Measurements from ENCODE around the gene SLC23A2. TPM values are rescaled to one million over a fixed set of nuclear protein-coding genes. Genes with fewer than 3 reads are reported as not detected.

SLC23A2 gene
- polyA plus RNA-seq, 3 donors, result 3.3 to 28.4 (median 6.4) TPM

DNA sequence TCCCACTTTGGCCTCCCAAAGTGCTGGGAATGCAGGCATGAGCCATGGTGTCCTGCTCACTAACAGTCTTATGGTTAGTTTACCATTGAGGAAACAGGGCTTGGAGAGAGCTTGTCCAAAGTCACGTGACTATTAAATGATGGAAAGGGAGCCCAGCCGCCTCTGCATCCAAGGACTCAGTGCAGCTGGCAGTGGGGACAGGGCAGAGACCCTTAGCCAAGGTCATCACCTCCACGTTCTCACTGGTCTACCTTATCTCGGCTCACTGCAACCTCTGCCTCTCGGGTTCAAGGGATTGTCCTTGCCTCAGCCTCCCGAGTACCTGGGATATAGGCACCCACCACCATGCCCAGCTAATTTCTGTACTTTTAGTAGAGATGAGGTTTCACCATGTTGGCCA lies 109.3 kb downstream of the SLC23A2 start:
- DNase-seq, result no peak
- Histone ChIP-seq H3K4me2 (replicated peaks; ENCODE audit: extremely low read depth, low read length, poor library complexity, severe bottlenecking) (no peak overlapping the region), H3K4me1 (ENCODE audit: control insufficient read depth in 1 of 2, insufficient read depth in 2 of 2, low read length in 2 of 2) (peaks cover 2 to 3% of the 10 kb centered on the region in 2 donors), H4K20me1 (ENCODE audit: insufficient read depth, low read length) (peaks cover 46% of the 10 kb centered on the region), H3K27ac (ENCODE audit: low read depth in 1 of 2, low read length in 2 of 2) (no peak overlapping the region), H3K36me3 (replicated peaks in 1 of 2; ENCODE audit: control insufficient read depth in 1 of 2, insufficient read depth in 2 of 2, low read length in 2 of 2) (peaks cover 42 to 85% of the 10 kb centered on the region in 2 donors), H3K4me3 (replicated peaks in 1 of 3; ENCODE audit: low read depth in 2 of 3, low read length in 3 of 3) (no peak overlapping the region), H3K27me3 (ENCODE audit: control insufficient read depth in 2 of 2, insufficient read depth in 2 of 2, low read length in 2 of 2) (no peaks in the 10 kb centered on the region), H3K79me2 (ENCODE audit: insufficient read depth, low read length) (no peaks in the 10 kb centered on the region), H3K9ac (ENCODE audit: insufficient read depth, low read length, poor library complexity, severe bottlenecking) (no peak overlapping the region), H2AFZ (ENCODE audit: insufficient read depth, low read depth, low read length, poor library complexity, severe bottlenecking) (no peak overlapping the region), H3K9me3 (replicated peaks in 1 of 2; ENCODE audit: control insufficient read depth in 1 of 2, insufficient read depth in 1 of 2, low read length in 2 of 2) (no peaks in the 10 kb centered on the region)
- Mint-ChIP-seq H3K36me3 (peaks cover 71 to 75% of the 10 kb centered on the region in 2 donors), H3K4me1 (peaks cover 13% of the 10 kb centered on the region), H3K27me3 (ENCODE audit: low read depth in 3 of 3) (peaks cover 0 to 2% (median 0%) of the 10 kb centered on the region in 3 donors), H3K9me3 (peaks cover 0 to 1% (median 0%) of the 10 kb centered on the region in 7 donors), H3K4me3 (no peak overlapping the region), H3K27ac (peak overlapping the region in 1 of 7 donors; percentile 64)
- 67% methylated on average over 2 of the region's 6 CpGs for WGBS (ENCODE audit: insufficient coverage)
- intact Hi-C loops (cut with micrococcal nuclease), result no loop called here
- TF ChIP-seq, protein P1, sequence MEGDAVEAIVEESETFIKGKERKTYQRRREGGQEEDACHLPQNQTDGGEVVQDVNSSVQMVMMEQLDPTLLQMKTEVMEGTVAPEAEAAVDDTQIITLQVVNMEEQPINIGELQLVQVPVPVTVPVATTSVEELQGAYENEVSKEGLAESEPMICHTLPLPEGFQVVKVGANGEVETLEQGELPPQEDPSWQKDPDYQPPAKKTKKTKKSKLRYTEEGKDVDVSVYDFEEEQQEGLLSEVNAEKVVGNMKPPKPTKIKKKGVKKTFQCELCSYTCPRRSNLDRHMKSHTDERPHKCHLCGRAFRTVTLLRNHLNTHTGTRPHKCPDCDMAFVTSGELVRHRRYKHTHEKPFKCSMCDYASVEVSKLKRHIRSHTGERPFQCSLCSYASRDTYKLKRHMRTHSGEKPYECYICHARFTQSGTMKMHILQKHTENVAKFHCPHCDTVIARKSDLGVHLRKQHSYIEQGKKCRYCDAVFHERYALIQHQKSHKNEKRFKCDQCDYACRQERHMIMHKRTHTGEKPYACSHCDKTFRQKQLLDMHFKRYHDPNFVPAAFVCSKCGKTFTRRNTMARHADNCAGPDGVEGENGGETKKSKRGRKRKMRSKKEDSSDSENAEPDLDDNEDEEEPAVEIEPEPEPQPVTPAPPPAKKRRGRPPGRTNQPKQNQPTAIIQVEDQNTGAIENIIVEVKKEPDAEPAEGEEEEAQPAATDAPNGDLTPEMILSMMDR (IDR thresholded peaks at IDR 0.05), result no peak

DNA sequence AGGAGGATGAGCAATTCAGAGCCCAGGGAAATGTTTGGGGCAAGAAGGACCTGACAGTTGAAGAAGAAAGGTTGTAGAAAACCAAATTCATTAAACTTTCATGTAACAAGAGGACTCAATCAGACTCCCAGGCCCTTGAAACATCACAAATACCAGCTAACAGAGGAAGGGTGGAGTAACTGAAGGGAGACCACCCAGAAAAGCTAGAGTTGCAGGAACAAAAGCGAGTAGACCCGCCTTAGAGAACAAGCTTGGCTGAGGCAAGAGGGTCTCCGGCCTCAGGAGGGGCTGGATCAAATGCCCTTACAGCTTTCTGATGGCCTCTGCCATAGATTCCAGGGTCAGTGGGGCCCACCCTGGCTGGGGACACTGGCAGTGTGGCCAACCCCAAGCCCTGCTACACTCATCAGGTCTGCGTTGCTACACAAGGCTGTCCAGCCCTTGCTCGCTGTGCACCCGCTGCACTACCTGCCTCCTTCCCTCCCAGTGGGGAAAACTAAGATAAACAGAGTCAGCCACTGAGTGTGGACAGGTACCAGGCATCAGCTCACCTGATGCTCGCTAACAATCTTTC lies 110.0 kb downstream of the SLC23A2 start:
- no peaks in the 10 kb centered on the region for H3K79me2 ChIP-seq (ENCODE audit: insufficient read depth, low read length)
- Mint-ChIP-seq H3K27ac (peak overlapping the region in 1 of 7 donors; percentile 54), H3K4me3 (no peak overlapping the region), H3K36me3 (peaks cover 69 to 74% of the 10 kb centered on the region in 2 donors), H3K4me1 (peaks cover 21% of the 10 kb centered on the region), H3K9me3 (peaks cover 0 to 1% (median 0%) of the 10 kb centered on the region in 7 donors), H3K27me3 (ENCODE audit: low read depth in 3 of 3) (no peaks in the 10 kb centered on the region)
- no peak overlapping the region for H3K4me2 ChIP-seq (replicated peaks; ENCODE audit: extremely low read depth, low read length, poor library complexity, severe bottlenecking)
- peaks cover 46% of the 10 kb centered on the region for H4K20me1 ChIP-seq (ENCODE audit: insufficient read depth, low read length)
- TF ChIP-seq, protein P1 (IDR thresholded peaks at IDR 0.05), result no peak
- intact Hi-C loops (cut with micrococcal nuclease), result no loop called here
- H2AFZ ChIP-seq (ENCODE audit: insufficient read depth, low read depth, low read length, poor library complexity, severe bottlenecking), result no peak overlapping the region
- H3K9me3 ChIP-seq (replicated peaks in 1 of 2; ENCODE audit: control insufficient read depth in 1 of 2, insufficient read depth in 1 of 2, low read length in 2 of 2), result no peaks in the 10 kb centered on the region
- H3K36me3 ChIP-seq (replicated peaks in 1 of 2; ENCODE audit: control insufficient read depth in 1 of 2, insufficient read depth in 2 of 2, low read length in 2 of 2), result peaks cover 35 to 78% of the 10 kb centered on the region in 2 donors
- 90% methylated on average over 7 of the region's 7 CpGs for WGBS (ENCODE audit: insufficient coverage)
- no peak for DNase-seq
- no peak overlapping the region for H3K4me3 ChIP-seq (replicated peaks in 1 of 3; ENCODE audit: low read depth in 2 of 3, low read length in 3 of 3)
- no peak overlapping the region for H3K27ac ChIP-seq (ENCODE audit: low read depth in 1 of 2, low read length in 2 of 2)
- H3K27me3 ChIP-seq (ENCODE audit: control insufficient read depth in 2 of 2, insufficient read depth in 2 of 2, low read length in 2 of 2), result no peaks in the 10 kb centered on the region
- no peak overlapping the region for H3K9ac ChIP-seq (ENCODE audit: insufficient read depth, low read length, poor library complexity, severe bottlenecking)
- peaks cover 3 to 9% of the 10 kb centered on the region in 2 donors for H3K4me1 ChIP-seq (ENCODE audit: control insufficient read depth in 1 of 2, insufficient read depth in 2 of 2, low read length in 2 of 2)
